ENCODE results near the gene ERCC4.

The ERCC4 gene

DNA sequence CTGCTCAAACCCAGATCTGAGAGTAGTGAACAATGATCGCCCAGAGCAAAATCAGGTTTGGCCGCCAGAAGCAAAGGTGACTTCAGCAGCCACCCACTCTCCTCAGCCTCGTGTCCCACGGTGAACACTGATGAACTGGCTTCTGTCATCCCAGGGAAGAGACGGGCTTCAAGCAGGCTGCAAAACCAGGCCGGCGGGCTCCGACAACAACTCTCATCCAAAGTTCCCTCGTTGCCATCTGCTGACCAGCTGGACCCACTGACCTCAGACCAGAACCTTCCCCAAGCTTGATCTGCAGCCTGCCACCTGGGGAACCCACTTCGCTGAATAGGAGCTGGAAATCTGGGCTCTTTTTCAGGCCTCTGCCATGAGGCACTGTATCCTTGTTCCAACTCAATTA is 81.6 kb downstream of the ERCC4 start:
- Histone ChIP-seq H3K4me1 (ENCODE audit: control insufficient read depth, insufficient read depth, low read length) (no peaks in the 10 kb centered on the region; the same call in none of the 2 replicates), H3K27ac (ENCODE audit: extremely low read depth, low read depth, low read length) (no peak overlapping the region), H3K4me3 (ENCODE audit: low read depth, low read length) (no peak overlapping the region), H3K36me3 (ENCODE audit: control insufficient read depth in 2 of 2, insufficient read depth in 1 of 2, low read length in 2 of 2) (no peaks in the 10 kb centered on the region), H3K9me3 (ENCODE audit: control insufficient read depth, insufficient read depth, low read depth, low read length) (no peaks in the 10 kb centered on the region)
- no peak for TF ChIP-seq SCRT1 (tag by site-specific recombination; IDR thresholded peaks at IDR 0.05; ENCODE audit: borderline replicate concordance)
- TF ChIP-seq, protein P1, sequence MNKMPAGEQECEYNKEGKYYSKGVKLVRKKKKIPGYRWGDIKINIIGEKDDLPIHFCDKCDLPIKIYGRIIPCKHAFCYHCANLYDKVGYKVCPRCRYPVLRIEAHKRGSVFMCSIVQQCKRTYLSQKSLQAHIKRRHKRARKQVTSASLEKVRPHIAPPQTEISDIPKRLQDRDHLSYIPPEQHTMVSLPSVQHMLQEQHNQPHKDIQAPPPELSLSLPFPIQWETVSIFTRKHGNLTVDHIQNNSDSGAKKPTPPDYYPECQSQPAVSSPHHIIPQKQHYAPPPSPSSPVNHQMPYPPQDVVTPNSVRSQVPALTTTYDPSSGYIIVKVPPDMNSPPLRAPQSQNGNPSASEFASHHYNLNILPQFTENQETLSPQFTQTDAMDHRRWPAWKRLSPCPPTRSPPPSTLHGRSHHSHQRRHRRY (tag by site-specific recombination; IDR thresholded peaks at IDR 0.05), result no peak
- ChIA-PET POLR2A (no interaction called here), CTCF (no interaction called here)
